ENCODE measurements around the gene RBFOX2.

DNA sequence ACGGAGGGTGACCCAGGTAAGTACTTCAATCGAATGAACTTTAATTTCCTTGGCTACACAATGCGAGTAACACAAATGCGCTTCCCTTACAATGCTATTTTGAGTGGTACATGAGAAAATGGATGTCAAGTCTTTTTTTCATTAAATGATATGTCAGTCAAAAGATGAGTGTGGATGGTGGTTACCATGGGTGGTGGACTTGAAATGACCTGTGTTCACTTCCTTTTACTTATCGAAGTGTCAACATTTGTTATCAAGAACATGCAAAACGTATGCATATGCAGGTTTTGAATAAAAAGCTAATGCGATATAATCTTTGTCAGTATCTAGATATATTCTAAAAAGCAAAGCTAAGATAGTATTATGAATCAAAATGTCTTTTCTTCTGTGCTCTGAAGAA is 319.7 kb downstream of the RBFOX2 start:
- TF ChIP-seq, protein P1, sequence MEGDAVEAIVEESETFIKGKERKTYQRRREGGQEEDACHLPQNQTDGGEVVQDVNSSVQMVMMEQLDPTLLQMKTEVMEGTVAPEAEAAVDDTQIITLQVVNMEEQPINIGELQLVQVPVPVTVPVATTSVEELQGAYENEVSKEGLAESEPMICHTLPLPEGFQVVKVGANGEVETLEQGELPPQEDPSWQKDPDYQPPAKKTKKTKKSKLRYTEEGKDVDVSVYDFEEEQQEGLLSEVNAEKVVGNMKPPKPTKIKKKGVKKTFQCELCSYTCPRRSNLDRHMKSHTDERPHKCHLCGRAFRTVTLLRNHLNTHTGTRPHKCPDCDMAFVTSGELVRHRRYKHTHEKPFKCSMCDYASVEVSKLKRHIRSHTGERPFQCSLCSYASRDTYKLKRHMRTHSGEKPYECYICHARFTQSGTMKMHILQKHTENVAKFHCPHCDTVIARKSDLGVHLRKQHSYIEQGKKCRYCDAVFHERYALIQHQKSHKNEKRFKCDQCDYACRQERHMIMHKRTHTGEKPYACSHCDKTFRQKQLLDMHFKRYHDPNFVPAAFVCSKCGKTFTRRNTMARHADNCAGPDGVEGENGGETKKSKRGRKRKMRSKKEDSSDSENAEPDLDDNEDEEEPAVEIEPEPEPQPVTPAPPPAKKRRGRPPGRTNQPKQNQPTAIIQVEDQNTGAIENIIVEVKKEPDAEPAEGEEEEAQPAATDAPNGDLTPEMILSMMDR (IDR thresholded peaks at IDR 0.05; ENCODE audit: extremely low read depth in 1 of 2, insufficient read depth in 1 of 2, low read depth in 1 of 2, low read length in 2 of 2), result no peak
- no peak for TF ChIP-seq POLR2A (IDR thresholded peaks at IDR 0.05; ENCODE audit: low read depth, low read length)
- TF ChIP-seq POLR2AphosphoS5 (IDR thresholded peaks at IDR 0.05; ENCODE audit: insufficient read depth, low read depth, low read length), result no peak
- TF ChIP-seq FOS (IDR thresholded peaks at IDR 0.05; ENCODE audit: borderline replicate concordance, insufficient read depth, low read length), result no peak
- TF ChIP-seq EZH2 (IDR thresholded peaks at IDR 0.05; ENCODE audit: borderline replicate concordance, low read depth, low read length, severe bottlenecking), result no peak
- TF ChIP-seq, protein P2, sequence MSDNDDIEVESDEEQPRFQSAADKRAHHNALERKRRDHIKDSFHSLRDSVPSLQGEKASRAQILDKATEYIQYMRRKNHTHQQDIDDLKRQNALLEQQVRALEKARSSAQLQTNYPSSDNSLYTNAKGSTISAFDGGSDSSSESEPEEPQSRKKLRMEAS (IDR thresholded peaks at IDR 0.05; ENCODE audit: insufficient read depth, insufficient read length), result no peak
- TF ChIP-seq JUN (IDR thresholded peaks at IDR 0.05; ENCODE audit: borderline replicate concordance, insufficient read depth, insufficient read length, low read depth), result no peak
- no peak for TF ChIP-seq MYC (IDR thresholded peaks at IDR 0.05; ENCODE audit: low read depth, low read length)
- no peak for TF ChIP-seq GATA2 (IDR thresholded peaks at IDR 0.05; ENCODE audit: insufficient read depth, insufficient read length, low read depth, low read length)
